GF-D8 (cell line): ENCODE measurements around the gene PLOD1.
"Not testable (repeated sequence)": the region's sequence is repeated elsewhere in the genome, so short reads cannot be mapped to it uniquely, and the experiment has no call there.

Experiments used
- DNase-seq: peaks from one replicate; lab custom pipeline; 2025; lab: John Stamatoyannopoulos, UW

PLOD1 gene

GRCh38 chr1:12006167-12006921, 71.8 kb downstream of the PLOD1 start:
- no peak for DNase-seq

GRCh38 chr1:12007204-12007603, 72.7 kb downstream of the PLOD1 start:
- DNase-seq, result no peak

DNA sequence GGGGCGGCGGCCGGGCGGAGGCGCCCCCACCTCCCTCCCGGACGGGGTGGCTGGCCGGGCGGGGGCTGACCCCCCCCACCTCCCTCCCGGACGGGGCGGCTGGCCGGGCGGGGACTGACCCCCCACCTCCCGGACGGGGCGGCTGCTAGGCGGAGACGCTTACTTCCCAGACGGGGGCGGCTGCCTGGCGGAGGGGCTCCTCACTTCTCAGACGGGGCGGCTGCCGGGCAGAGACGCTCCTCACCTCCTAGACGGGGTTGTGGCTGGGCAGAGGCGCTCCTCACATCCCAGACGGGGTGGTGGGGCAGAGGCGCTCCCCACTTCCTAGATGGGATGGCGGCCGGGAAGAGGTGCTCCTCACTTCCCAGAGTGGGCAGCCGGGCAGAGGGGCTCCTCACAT, 73.8 kb downstream of the PLOD1 start:
- DNase-seq, result not testable (repeated sequence)

DNA sequence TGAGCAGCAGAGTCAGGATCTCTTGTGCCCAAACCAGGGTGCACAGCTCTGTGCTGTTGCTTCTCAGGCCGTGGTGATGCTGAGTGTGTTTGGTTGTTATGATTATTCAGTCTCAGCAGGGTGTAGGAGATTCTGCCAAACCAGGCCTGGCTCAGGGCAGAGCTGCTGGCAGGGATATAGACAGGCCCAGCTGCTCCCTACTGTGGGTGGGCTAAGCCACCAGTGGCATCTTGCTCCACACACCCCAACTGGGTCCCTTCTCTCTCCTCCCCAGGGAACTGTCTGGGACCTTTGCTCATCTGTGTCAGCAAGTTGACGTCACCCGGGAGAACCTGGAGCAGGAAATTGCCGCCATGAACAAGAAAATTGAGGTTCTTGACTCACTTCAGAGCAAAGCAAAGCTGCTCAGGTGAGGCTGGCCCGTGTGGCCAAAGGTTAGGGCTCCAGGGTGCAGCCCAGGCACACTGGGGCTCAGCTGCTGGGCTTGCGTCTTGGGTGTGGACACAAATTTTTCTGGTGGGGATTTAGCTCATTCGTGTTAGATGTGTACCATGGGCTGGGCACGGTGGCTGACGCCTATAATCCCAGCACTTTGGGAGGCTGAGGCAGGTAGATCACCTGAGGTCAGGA, 74.9 kb downstream of the PLOD1 start:
- no peak for DNase-seq

DNA sequence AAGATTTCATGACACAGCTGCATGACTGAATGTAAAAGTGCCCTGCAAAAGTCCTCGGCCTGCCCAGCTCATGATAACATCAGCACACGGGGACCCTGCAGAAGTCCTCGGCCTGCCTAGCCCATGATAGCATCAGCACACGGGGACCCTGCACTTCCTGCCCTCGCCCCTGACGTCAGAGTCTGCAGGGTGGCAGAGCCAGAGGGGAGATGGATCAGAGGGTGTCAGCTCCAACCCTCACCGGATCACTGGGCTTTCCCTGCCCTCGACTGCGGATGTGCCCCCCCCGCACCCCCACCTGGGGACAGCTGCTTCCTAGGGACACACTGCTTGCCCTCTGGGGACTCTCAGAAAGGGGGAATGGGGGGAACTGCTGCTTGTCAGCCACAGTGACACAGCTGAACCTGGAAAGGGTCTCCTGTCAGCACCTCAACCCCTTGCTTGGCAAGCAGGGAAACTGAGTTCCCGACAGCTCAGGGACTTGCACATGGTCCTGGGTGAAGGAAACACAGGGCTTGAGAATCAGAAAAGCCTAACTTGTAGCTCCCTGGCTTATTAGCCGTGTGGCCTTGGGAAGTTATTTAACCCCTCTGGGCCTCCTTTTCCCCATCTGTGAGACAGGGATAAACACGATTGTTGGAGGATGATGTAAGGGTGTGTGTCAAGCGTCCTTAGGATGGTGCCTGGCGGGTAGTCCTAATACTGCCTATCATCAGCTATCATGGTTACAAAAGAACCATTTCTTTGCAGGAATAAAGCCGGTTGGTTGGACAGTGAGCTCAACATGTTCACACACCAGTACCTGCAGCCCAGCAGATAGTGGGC, 76.4 kb downstream of the PLOD1 start:
- no peak for DNase-seq

DNA sequence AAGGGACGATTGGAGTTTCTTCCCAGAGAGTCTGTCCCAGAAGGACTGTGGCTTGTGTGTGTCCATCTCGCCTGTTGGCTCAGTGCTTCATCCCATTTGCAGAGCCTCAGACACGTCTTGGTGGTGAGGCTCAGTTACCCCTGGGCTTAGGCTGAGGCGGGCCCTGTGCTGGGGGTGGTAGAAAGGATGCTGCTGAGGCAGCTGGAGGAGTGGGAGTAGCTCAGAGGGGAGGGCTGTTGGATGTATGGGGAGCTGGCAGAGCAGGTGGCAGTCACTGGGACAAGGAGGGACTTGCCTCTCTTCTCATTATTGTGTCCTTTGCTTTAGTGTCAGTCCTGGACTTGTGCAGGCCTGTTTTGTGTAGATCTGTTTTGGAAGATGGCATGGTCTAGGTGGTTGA, 77.5 kb downstream of the PLOD1 start:
- DNase-seq, result no peak

- no peak for DNase-seq
Observed at GRCh38 chr1:12012560-12013316, 78.2 kb downstream of the PLOD1 start.

GRCh38 chr1:12014141-12014991, 79.8 kb downstream of the PLOD1 start:
- DNase-seq, result peak; percentile 48

- no peak for DNase-seq
Observed at GRCh38 chr1:12015001-12015491, 80.5 kb downstream of the PLOD1 start.

- no peak for DNase-seq
Observed at GRCh38 chr1:12015499-12015898, 81.0 kb downstream of the PLOD1 start.

DNA sequence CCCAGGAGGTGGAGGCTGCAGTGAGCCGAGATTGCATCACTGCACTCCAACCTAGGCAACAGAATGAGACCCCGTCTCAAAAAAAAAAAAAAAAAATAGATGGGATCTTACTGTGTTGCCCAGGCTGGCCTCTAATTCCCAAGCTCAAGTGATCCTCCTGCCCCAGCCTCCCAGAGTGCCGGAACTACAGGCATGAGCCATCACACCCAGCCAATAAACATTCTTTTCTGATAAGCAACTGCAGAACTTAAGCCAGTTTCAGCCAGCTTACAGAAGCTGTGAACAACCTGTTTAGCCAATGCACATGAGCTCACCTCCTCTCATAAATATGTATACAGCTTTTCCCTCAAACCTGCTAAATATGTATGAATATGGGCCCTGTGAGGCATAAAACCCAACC, 81.7 kb downstream of the PLOD1 start:
- no peak for DNase-seq

DNA sequence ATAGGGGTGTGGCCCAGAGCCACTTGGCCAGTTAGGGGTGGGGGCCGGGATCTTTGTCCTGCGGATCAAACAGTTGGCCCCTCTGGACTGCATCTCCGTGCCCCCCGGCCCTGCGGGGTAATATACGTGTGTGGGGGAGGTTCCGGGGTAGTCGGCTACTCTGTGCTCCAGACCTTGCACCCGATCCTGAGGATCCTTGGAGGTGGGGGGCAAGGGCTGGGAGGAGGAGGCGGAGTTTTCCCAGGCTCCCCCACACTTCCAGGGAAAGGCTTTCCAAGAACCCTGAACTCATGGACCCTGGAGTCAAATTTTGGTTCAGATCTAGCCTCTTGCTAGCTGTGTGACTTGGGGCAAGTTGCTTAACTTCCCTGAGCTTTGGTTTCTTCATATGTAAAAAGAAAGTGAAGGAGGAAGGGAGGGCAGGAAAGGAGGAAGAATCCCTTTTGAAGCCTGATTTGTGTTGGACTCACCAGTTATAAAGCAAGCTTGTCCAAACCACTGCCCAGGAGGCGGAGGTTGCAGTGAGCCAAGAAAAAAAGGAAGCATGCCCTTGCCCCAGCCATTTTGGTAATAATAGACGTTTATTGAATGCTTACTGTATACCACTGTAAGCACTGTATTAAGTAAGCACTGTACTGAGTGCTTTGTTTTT, 85.5 kb downstream of the PLOD1 start:
- DNase-seq, result peak; percentile 55

DNA sequence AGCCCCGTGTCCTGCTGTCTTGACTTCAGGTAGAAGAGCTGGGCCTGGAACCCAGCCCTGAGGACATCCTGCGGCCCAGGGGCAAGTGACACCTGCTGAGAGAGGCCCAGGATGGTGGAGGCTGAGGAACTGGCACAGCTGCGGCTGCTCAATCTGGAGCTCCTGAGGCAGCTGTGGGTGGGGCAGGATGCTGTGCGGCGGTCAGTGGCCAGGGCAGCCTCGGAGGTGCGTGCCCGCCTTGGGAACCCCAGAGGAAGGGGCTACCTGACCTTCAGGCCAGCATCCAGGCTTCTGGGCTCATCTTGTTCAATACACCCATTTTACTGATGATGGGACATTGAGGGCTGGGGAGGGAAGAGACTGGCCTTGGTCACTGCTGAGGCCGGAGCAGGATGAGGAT, 87.1 kb downstream of the PLOD1 start:
- DNase-seq, result no peak

- no peak for DNase-seq
Observed at GRCh38 chr1:12022036-12022435, 87.5 kb downstream of the PLOD1 start.
